Measurements from ENCODE around the gene DIDO1. TPM values are rescaled to one million over a fixed set of nuclear protein-coding genes. Genes with fewer than 3 reads are reported as not detected.

The DIDO1 gene
- total RNA-seq, 1 donor: 46.3 TPM

- Histone ChIP-seq H3K4me3 (ENCODE audit: insufficient read depth, low read length) (no peak overlapping the region), H3K9me3 (ENCODE audit: low read depth, low read length) (no peaks in the 10 kb centered on the region), H3K36me3 (ENCODE audit: insufficient read depth, low read length) (peaks cover 42% of the 10 kb centered on the region), H3K4me1 (ENCODE audit: insufficient read depth, low read length) (peaks cover 4% of the 10 kb centered on the region), H3K4me2 (ENCODE audit: insufficient read depth, low read length) (no peak overlapping the region), H3K27me3 (ENCODE audit: insufficient read depth, low read length) (no peaks in the 10 kb centered on the region), H2AFZ (ENCODE audit: low read length) (no peak overlapping the region), H3K27ac (ENCODE audit: low read depth, low read length) (no peak overlapping the region), H4K20me1 (ENCODE audit: insufficient read depth, low read length) (peaks cover 48% of the 10 kb centered on the region), H3K79me2 (ENCODE audit: insufficient read depth, low read length) (peaks cover 42% of the 10 kb centered on the region)
- peak; percentile 51 for DNase-seq (ENCODE audit: insufficient read length, low spot score, missing footprints)
- TF ChIP-seq CTCF (IDR thresholded peaks at IDR 0.05; ENCODE audit: extremely low read depth, low read depth, low read length): no peak
Observed at GRCh38 chr20:62959101-62959971, 33.0 kb upstream of the DIDO1 start.

GRCh38 chr20:62958388-62959100, 32.2 kb upstream of the DIDO1 start:
- Histone ChIP-seq H3K4me3 (ENCODE audit: insufficient read depth, low read length) (no peak overlapping the region), H3K36me3 (ENCODE audit: insufficient read depth, low read length) (peaks cover 37% of the 10 kb centered on the region), H3K4me2 (ENCODE audit: insufficient read depth, low read length) (no peak overlapping the region), H3K79me2 (ENCODE audit: insufficient read depth, low read length) (peaks cover 47% of the 10 kb centered on the region), H3K4me1 (ENCODE audit: insufficient read depth, low read length) (peaks cover 10% of the 10 kb centered on the region), H3K9me3 (ENCODE audit: low read depth, low read length) (no peaks in the 10 kb centered on the region), H3K27ac (ENCODE audit: low read depth, low read length) (no peak overlapping the region), H4K20me1 (ENCODE audit: insufficient read depth, low read length) (peaks cover 48% of the 10 kb centered on the region), H3K27me3 (ENCODE audit: insufficient read depth, low read length) (no peaks in the 10 kb centered on the region), H2AFZ (ENCODE audit: low read length) (no peak overlapping the region)
- peak; percentile 73 for DNase-seq (ENCODE audit: insufficient read length, low spot score, missing footprints)
- TF ChIP-seq CTCF (IDR thresholded peaks at IDR 0.05; ENCODE audit: extremely low read depth, low read depth, low read length): no peak

GRCh38 chr20:62957136-62958117, 31.1 kb upstream of the DIDO1 start:
- H3K9me3 ChIP-seq (ENCODE audit: low read depth, low read length): no peaks in the 10 kb centered on the region
- H3K79me2 ChIP-seq (ENCODE audit: insufficient read depth, low read length): peaks cover 55% of the 10 kb centered on the region
- no peak for TF ChIP-seq CTCF (IDR thresholded peaks at IDR 0.05; ENCODE audit: extremely low read depth, low read depth, low read length)
- H3K4me2 ChIP-seq (ENCODE audit: insufficient read depth, low read length): no peak overlapping the region
- peak; percentile 77 for DNase-seq (ENCODE audit: insufficient read length, low spot score, missing footprints)
- H3K27ac ChIP-seq (ENCODE audit: low read depth, low read length): no peak overlapping the region
- H3K4me1 ChIP-seq (ENCODE audit: insufficient read depth, low read length): peaks cover 17% of the 10 kb centered on the region
- peaks cover 48% of the 10 kb centered on the region for H4K20me1 ChIP-seq (ENCODE audit: insufficient read depth, low read length)
- no peak overlapping the region for H3K4me3 ChIP-seq (ENCODE audit: insufficient read depth, low read length)
- peaks cover 37% of the 10 kb centered on the region for H3K36me3 ChIP-seq (ENCODE audit: insufficient read depth, low read length)
- no peak overlapping the region for H2AFZ ChIP-seq (ENCODE audit: low read length)
- H3K27me3 ChIP-seq (ENCODE audit: insufficient read depth, low read length): no peaks in the 10 kb centered on the region
